K562 (cell line): ENCODE data around the gene MYBL2. TPM values are rescaled to one million over a fixed set of nuclear protein-coding genes. Genes with fewer than 3 reads are reported as not detected.

Experiments
- FOXK1 ChIP-seq: sonication (generic); formaldehyde crosslinking; IDR thresholded peaks from 2 replicates; pipeline ENCODE4 v1.8.0; 2022; ENCODE audit warnings: missing genetic modification reagents, mild to moderate bottlenecking, borderline replicate concordance
- HEY1 ChIP-seq: fragments of 250-450 bp; sonication (Bioruptor Pico); IDR thresholded peaks from 2 replicates; pipeline ENCODE4 v1.5.0; 2020; ENCODE audit warnings: mild to moderate bottlenecking, moderate library complexity, borderline replicate concordance
- KAT2B ChIP-seq: IDR thresholded peaks from one replicate; pipeline ENCODE4 v1.6.1; 2012; ENCODE audit warnings: low read depth, mild to moderate bottlenecking, control low read depth, inconsistent platforms, low read length, moderate library complexity
- MED1 ChIP-seq: sonication (generic); formaldehyde crosslinking; IDR thresholded peaks from 2 replicates; pipeline ENCODE4 v1.8.1; 2023; ENCODE audit warnings: missing genetic modification reagents, borderline replicate concordance
- PRPF4 ChIP-seq: fragments of 200-400 bp; formaldehyde crosslinking; IDR thresholded peaks from one replicate; pipeline ENCODE4 v1.6.1; 2017; ENCODE audit warnings: low read length, low read depth, mild to moderate bottlenecking; ENCODE audit not compliant: insufficient read depth, poor library complexity, severe bottlenecking
- SLC30A9 ChIP-seq: fragments of 250-450 bp; sonication (Bioruptor Pico); IDR thresholded peaks from 2 replicates; pipeline ENCODE4 v1.8.0; 2022; ENCODE audit warnings: mild to moderate bottlenecking, moderate library complexity
- ZEB2 ChIP-seq: fragments of 450-650 bp; IDR thresholded peaks from 2 replicates; pipeline ENCODE4 v1.6.1; 2016
- ZNF699 ChIP-seq: fragments of 250-450 bp; sonication (Bioruptor Pico); IDR thresholded peaks from 2 replicates; pipeline ENCODE4 v1.8.0; 2021; ENCODE audit warnings: mild to moderate bottlenecking, moderate library complexity; ENCODE audit not compliant: insufficient replicate concordance
- polyA plus RNA-seq, 8 experiments: library from polyadenylated mRNA; depleted of rRNA in 4 of 8; stranded (reverse) in 5 of 8; unstranded in 3 of 8; fragments of >200 nt; fragmentation: Nextera tagmentation in 2 of 8; fragmentation: Illumina TruSeq in 1 of 8; extraction: Ambion mirVana in 2 of 8; extraction: Trizol in 1 of 8; gene quantifications; 2 replicates each; pipeline versions ENCODE4 v1.2.1 to v1.2.3, GENCODE V29; 2011 to 2014; ENCODE audit warnings: inconsistent platforms in 1 of 8, missing spikeins in 1 of 8
- total RNA-seq, 7 experiments: library from RNA; depleted of rRNA in 6 of 7; stranded (reverse); fragments of >200 nt in 6 of 7; fragmentation: Illumina TruSeq in 2 of 7; extraction: Trizol in 2 of 7; gene quantifications; 2 replicates each; pipeline versions ENCODE4 v1.2.1 to v1.2.3, GENCODE V29; 2011 to 2021; ENCODE audit warnings: low replicate concordance in 1 of 7
- TF ChIP-seq, protein P1 (sequence below): sonication (generic); formaldehyde crosslinking; IDR thresholded peaks from 2 replicates; pipeline ENCODE4 v1.8.0; 2022; ENCODE audit warnings: mild to moderate bottlenecking, missing genetic modification reagents
- TF ChIP-seq, protein P2 (sequence below): fragments of 200-800 bp; sonication (Bioruptor generic); IDR thresholded peaks from 2 replicates; pipeline ENCODE4 v1.6.1; 2017; ENCODE audit warnings: missing genetic modification characterization, missing compliant biosample characterization
- TF ChIP-seq, protein P3 (sequence below): sonication (generic); formaldehyde crosslinking; IDR thresholded peaks from 2 replicates; pipeline ENCODE4 v1.8.0; 2022; ENCODE audit warnings: missing genetic modification reagents, mild to moderate bottlenecking, borderline replicate concordance
- TF ChIP-seq, protein P4 (sequence below): fragments of 200-800 bp; sonication (Bioruptor generic); IDR thresholded peaks from 2 replicates; pipeline ENCODE4 v1.6.1; 2016; ENCODE audit warnings: missing genetic modification characterization, missing compliant biosample characterization
- TF ChIP-seq, protein P5 (sequence below): fragments of 200-800 bp; sonication (Bioruptor generic); IDR thresholded peaks from 2 replicates; pipeline ENCODE4 v1.6.1; 2017; ENCODE audit warnings: missing genetic modification characterization, missing compliant biosample characterization

MYBL2 gene
- total and polyA plus RNA-seq, 9 of the 15 experiments (the other 6 are each of a cell fraction or from before 2014, with no cell fraction given) = 4.4 to 169 (median 52.5) TPM

DNA sequence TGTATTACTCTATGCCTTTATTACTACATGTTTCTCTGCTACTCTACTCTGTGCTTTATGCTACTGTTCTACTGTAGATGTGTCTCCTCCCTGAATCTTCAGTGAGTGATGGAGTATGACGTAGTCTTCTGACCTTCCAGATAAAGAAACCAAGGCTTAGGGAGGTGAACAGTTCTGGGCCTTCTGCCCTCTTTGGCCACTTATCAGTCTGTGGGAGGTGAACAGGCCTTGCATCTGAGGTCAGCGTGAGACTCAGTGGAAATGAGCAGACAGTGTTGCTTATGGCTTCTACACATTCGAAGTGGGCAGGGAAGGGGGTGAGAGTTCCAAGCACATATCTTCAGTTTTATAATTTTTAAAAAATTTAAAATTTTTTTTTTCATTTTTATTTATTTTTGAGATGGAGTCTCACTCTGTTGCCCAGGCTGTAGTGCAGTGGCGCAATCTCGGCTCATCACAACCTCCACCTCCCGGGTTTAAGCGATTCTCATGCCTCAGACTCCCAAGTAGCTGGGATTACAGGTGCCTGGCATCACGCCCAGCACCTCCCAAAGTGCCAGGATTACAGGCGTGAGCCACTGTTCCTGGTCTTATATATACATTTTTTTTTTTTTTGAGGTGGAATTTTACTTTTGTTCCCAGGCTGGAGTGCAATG is 24.2 kb downstream of the MYBL2 start (continued):
- TF ChIP-seq, protein P1, sequence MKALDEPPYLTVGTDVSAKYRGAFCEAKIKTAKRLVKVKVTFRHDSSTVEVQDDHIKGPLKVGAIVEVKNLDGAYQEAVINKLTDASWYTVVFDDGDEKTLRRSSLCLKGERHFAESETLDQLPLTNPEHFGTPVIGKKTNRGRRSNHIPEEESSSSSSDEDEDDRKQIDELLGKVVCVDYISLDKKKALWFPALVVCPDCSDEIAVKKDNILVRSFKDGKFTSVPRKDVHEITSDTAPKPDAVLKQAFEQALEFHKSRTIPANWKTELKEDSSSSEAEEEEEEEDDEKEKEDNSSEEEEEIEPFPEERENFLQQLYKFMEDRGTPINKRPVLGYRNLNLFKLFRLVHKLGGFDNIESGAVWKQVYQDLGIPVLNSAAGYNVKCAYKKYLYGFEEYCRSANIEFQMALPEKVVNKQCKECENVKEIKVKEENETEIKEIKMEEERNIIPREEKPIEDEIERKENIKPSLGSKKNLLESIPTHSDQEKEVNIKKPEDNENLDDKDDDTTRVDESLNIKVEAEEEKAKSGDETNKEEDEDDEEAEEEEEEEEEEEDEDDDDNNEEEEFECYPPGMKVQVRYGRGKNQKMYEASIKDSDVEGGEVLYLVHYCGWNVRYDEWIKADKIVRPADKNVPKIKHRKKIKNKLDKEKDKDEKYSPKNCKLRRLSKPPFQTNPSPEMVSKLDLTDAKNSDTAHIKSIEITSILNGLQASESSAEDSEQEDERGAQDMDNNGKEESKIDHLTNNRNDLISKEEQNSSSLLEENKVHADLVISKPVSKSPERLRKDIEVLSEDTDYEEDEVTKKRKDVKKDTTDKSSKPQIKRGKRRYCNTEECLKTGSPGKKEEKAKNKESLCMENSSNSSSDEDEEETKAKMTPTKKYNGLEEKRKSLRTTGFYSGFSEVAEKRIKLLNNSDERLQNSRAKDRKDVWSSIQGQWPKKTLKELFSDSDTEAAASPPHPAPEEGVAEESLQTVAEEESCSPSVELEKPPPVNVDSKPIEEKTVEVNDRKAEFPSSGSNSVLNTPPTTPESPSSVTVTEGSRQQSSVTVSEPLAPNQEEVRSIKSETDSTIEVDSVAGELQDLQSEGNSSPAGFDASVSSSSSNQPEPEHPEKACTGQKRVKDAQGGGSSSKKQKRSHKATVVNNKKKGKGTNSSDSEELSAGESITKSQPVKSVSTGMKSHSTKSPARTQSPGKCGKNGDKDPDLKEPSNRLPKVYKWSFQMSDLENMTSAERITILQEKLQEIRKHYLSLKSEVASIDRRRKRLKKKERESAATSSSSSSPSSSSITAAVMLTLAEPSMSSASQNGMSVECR (CRISPR knock-in tag) = no peak
- TF ChIP-seq, protein P2, sequence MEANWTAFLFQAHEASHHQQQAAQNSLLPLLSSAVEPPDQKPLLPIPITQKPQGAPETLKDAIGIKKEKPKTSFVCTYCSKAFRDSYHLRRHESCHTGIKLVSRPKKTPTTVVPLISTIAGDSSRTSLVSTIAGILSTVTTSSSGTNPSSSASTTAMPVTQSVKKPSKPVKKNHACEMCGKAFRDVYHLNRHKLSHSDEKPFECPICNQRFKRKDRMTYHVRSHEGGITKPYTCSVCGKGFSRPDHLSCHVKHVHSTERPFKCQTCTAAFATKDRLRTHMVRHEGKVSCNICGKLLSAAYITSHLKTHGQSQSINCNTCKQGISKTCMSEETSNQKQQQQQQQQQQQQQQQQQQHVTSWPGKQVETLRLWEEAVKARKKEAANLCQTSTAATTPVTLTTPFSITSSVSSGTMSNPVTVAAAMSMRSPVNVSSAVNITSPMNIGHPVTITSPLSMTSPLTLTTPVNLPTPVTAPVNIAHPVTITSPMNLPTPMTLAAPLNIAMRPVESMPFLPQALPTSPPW = peak; percentile 63
- TF ChIP-seq FOXK1 (CRISPR knock-in tag) (no peak), MED1 (CRISPR knock-in tag) (no peak), ZEB2 (peak; percentile 86; the same call in 1 of the 2 replicates), SLC30A9 (CRISPR knock-in tag) (no peak), HEY1 (CRISPR knock-in tag) (no peak), ZNF699 (CRISPR knock-in tag) (no peak), KAT2B (no peak), PRPF4 (no peak)
- TF ChIP-seq, protein P3, sequence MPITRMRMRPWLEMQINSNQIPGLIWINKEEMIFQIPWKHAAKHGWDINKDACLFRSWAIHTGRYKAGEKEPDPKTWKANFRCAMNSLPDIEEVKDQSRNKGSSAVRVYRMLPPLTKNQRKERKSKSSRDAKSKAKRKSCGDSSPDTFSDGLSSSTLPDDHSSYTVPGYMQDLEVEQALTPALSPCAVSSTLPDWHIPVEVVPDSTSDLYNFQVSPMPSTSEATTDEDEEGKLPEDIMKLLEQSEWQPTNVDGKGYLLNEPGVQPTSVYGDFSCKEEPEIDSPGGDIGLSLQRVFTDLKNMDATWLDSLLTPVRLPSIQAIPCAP (CRISPR knock-in tag) = no peak
- TF ChIP-seq, protein P4, sequence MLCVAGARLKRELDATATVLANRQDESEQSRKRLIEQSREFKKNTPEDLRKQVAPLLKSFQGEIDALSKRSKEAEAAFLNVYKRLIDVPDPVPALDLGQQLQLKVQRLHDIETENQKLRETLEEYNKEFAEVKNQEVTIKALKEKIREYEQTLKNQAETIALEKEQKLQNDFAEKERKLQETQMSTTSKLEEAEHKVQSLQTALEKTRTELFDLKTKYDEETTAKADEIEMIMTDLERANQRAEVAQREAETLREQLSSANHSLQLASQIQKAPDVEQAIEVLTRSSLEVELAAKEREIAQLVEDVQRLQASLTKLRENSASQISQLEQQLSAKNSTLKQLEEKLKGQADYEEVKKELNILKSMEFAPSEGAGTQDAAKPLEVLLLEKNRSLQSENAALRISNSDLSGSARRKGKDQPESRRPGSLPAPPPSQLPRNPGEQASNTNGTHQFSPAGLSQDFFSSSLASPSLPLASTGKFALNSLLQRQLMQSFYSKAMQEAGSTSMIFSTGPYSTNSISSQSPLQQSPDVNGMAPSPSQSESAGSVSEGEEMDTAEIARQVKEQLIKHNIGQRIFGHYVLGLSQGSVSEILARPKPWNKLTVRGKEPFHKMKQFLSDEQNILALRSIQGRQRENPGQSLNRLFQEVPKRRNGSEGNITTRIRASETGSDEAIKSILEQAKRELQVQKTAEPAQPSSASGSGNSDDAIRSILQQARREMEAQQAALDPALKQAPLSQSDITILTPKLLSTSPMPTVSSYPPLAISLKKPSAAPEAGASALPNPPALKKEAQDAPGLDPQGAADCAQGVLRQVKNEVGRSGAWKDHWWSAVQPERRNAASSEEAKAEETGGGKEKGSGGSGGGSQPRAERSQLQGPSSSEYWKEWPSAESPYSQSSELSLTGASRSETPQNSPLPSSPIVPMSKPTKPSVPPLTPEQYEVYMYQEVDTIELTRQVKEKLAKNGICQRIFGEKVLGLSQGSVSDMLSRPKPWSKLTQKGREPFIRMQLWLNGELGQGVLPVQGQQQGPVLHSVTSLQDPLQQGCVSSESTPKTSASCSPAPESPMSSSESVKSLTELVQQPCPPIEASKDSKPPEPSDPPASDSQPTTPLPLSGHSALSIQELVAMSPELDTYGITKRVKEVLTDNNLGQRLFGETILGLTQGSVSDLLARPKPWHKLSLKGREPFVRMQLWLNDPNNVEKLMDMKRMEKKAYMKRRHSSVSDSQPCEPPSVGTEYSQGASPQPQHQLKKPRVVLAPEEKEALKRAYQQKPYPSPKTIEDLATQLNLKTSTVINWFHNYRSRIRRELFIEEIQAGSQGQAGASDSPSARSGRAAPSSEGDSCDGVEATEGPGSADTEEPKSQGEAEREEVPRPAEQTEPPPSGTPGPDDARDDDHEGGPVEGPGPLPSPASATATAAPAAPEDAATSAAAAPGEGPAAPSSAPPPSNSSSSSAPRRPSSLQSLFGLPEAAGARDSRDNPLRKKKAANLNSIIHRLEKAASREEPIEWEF (CRISPR knock-in tag) = no peak
- TF ChIP-seq, protein P5, sequence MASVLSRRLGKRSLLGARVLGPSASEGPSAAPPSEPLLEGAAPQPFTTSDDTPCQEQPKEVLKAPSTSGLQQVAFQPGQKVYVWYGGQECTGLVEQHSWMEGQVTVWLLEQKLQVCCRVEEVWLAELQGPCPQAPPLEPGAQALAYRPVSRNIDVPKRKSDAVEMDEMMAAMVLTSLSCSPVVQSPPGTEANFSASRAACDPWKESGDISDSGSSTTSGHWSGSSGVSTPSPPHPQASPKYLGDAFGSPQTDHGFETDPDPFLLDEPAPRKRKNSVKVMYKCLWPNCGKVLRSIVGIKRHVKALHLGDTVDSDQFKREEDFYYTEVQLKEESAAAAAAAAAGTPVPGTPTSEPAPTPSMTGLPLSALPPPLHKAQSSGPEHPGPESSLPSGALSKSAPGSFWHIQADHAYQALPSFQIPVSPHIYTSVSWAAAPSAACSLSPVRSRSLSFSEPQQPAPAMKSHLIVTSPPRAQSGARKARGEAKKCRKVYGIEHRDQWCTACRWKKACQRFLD (CRISPR knock-in tag) = peak; percentile 87
